T-cell (primary cell): Measurements from ENCODE around the gene ST6GAL1. TPM values are rescaled to one million over a fixed set of nuclear protein-coding genes. Genes with fewer than 3 reads are reported as not detected.
"Not testable (repeated sequence)": the region's sequence is repeated elsewhere in the genome, so short reads cannot be mapped to it uniquely, and the experiment has no call there.

Experiments
- ATAC-seq, 4 experiments: fragments of 200-7000 bp in 3 of 4; fragments of 150-1000 bp in 1 of 4; cut with Tn5 transposase; replicated peaks in 1 of 4; 1 replicate in 3 of 4; 2 replicates in 1 of 4; pipeline ENCODE4 v1.10.0; 2021; ENCODE audit warnings: moderate library complexity in 3 of 4, mild to moderate bottlenecking in 2 of 4, moderate number of reproducible peaks in 1 of 4
- CTCF ChIA-PET, 2 donors: fragments of 300-600 bp; sonication (Branson Sonifier 250); formaldehyde crosslinking; loops; one replicate each; lab custom pipeline; 2022; ENCODE audit warnings: antibody characterized with exemption in 2 of 2; lab: Charles Lee
- POLR2A ChIA-PET, 2 donors: fragments of 300-600 bp; sonication (Branson Sonifier 250); formaldehyde crosslinking; loops; one replicate each; lab custom pipeline; 2022; ENCODE audit warnings: antibody characterized with exemption in 2 of 2; lab: Charles Lee
- DNase-seq, 35 experiments: peaks; one replicate each; pipeline versions ENCODE4 v3.0.0 to v3.0.0-alpha.2; 2013 to 2023
- H3K27ac ChIP-seq: one replicate; pipeline ENCODE4 v1.5.1; 2013; ENCODE audit warnings: low read length
- H3K27me3 ChIP-seq, 2 experiments: replicated peaks in 1 of 2; 1 replicate in 1 of 2; 2 replicates in 1 of 2; pipeline versions ENCODE4 v1.6.1 to v1.7.0; 2013; ENCODE audit warnings: low read length in 1 of 2, mixed read lengths in 1 of 2; ENCODE audit not compliant: control insufficient read depth in 2 of 2, insufficient read depth in 2 of 2; ENCODE audit errors: extremely low read depth in 1 of 2
- H3K36me3 ChIP-seq, 2 donors: 1 replicate in 1 of 2; 2 replicates in 1 of 2; pipeline versions ENCODE4 v1.6.1 to v1.7.0; 2013; ENCODE audit warnings: low read length in 1 of 2; ENCODE audit not compliant: control insufficient read depth in 2 of 2, insufficient read depth in 1 of 2; ENCODE audit errors: extremely low read depth in 1 of 2
- H3K4me1 ChIP-seq, 2 experiments: 1 replicate in 1 of 2; 2 replicates in 1 of 2; pipeline versions ENCODE4 v1.6.1 to v1.7.0; 2013; ENCODE audit warnings: low read length in 2 of 2, mixed read lengths in 1 of 2; ENCODE audit not compliant: insufficient read depth in 2 of 2, control insufficient read depth in 1 of 2; ENCODE audit errors: extremely low read depth in 1 of 2
- H3K4me3 ChIP-seq, 2 donors: 1 replicate in 1 of 2; 2 replicates in 1 of 2; pipeline versions ENCODE4 v1.5.1 to v1.7.0; 2013; ENCODE audit warnings: mild to moderate bottlenecking in 2 of 2, low read length in 1 of 2, moderate library complexity in 1 of 2; ENCODE audit not compliant: control insufficient read depth in 1 of 2; ENCODE audit errors: extremely low read depth in 1 of 2
- H3K9me3 ChIP-seq: 2 replicates; pipeline ENCODE4 v1.7.0; 2013
- H3K27ac Mint-ChIP-seq, 2 donors: one replicate each; pipeline ENCODE4 v1.8.0; 2020 to 2021; ENCODE audit warnings: mild to moderate bottlenecking in 2 of 2, mixed read lengths in 2 of 2
- H3K27me3 Mint-ChIP-seq, 2 donors: one replicate each; pipeline ENCODE4 v1.8.0; 2021 to 2022; ENCODE audit warnings: mixed read lengths in 2 of 2
- H3K36me3 Mint-ChIP-seq: one replicate; pipeline ENCODE4 v1.8.0; 2021; ENCODE audit warnings: mixed read lengths
- H3K4me1 Mint-ChIP-seq, 3 donors: one replicate each; pipeline ENCODE4 v1.8.0; 2020 to 2022; ENCODE audit warnings: mixed read lengths in 3 of 3, mild to moderate bottlenecking in 1 of 3
- H3K4me3 Mint-ChIP-seq, 3 donors: one replicate each; pipeline ENCODE4 v1.8.0; 2020 to 2022; ENCODE audit warnings: mild to moderate bottlenecking in 3 of 3, mixed read lengths in 3 of 3, moderate library complexity in 3 of 3
- H3K9me3 Mint-ChIP-seq, 3 donors: one replicate each; pipeline ENCODE4 v1.8.0; 2020 to 2022; ENCODE audit warnings: mixed read lengths in 3 of 3
- WGBS: methylation state at CpG from one replicate; pipeline ENCODE4 v1.1.5; 2013; ENCODE audit warnings: missing lambda C conversion rate; ENCODE audit not compliant: insufficient coverage; 5-methylcytosine and 5-hydroxymethylcytosine counted together
- total RNA-seq, 35 experiments: library from RNA in 6 of 35; stranded (reverse) in 6 of 35; fragments of 120-200 nt in 1 of 35; gene quantifications; one replicate each; pipeline versions ENCODE4 v1.2.1 to v1.2.4 and lab custom pipeline; 2013 to 2026

ST6GAL1 gene
- total RNA-seq, 5 donors from 2014 or later (not counting 1 experiment from before 2014, with no cell fraction given): 148 to 237 (median 212) TPM

DNA sequence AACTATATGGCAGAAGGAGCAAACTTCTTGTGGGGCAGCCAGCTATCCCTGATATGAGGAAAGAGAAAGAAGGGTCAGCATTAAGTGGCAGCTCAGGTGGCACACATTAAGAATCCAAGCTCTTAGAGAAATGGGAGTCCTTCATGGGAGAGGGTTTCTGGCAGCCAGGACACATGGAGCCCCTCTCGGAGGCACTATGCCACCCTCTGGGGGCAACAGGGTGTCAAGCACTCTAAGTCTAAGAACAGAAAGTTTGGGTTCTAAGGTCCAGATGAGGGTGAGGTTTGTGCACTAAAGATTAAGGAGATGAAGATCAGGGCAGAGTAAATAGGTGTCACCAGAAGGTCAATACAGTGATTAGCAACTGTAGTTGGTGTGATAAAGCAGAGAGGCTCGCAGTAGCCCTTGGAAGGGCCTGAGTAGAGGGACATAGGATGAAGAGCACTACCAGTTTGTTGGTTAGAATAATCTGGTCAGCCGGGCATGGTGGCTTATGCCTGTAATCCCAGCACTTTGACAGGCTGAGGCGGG, 89.3 kb downstream of the ST6GAL1 start:
- H3K27me3 Mint-ChIP-seq: no peaks in the 10 kb centered on the region
- no peaks in the 10 kb centered on the region for H3K9me3 Mint-ChIP-seq
- H3K9me3 ChIP-seq: no peaks in the 10 kb centered on the region
- peaks cover 73 to 87% (median 79%) of the 10 kb centered on the region in 3 donors for H3K4me1 Mint-ChIP-seq
- DNase-seq (no peak), ATAC-seq (no peak)
- ChIA-PET CTCF (interaction anchor here in 1 of 2 donors (0.6 to 0.9 kb wide), 3 partner anchors 13 to 169 kb away, joined by 3 to 9 read pairs (median 3); no protein-coding TSS in a partner anchor), POLR2A (no interaction called here)
- peak overlapping the region; percentile 86 to 91 for H3K27ac Mint-ChIP-seq
- peaks cover 11 to 48% of the 10 kb centered on the region in 2 experiments for H3K4me1 ChIP-seq
- peaks cover 35% of the 10 kb centered on the region for H3K36me3 Mint-ChIP-seq
- H3K4me3 Mint-ChIP-seq: peak overlapping the region; percentile 0 to 54 (median 17)
- no peaks in the 10 kb centered on the region for H3K27me3 ChIP-seq
- H3K4me3 ChIP-seq: no peak overlapping the region
- peaks cover 0 to 18% of the 10 kb centered on the region in 2 donors for H3K36me3 ChIP-seq
- 93% methylated on average over 3 of the region's 4 CpGs for whole genome bisulfite sequencing
- peak overlapping the region; percentile 53 for H3K27ac ChIP-seq

GRCh38 chr3:187020376-187020775, 90.0 kb downstream of the ST6GAL1 start:
- peak in 16 of 35 experiments; percentile 13 to 60 (median 30) for DNase-seq
- H3K9me3 Mint-ChIP-seq: no peaks in the 10 kb centered on the region
- Histone ChIP-seq H3K27me3 (no peaks in the 10 kb centered on the region), H3K27ac (peak overlapping the region; percentile 53), H3K9me3 (no peaks in the 10 kb centered on the region), H3K4me1 (peaks cover 18 to 54% of the 10 kb centered on the region in 2 experiments), H3K4me3 (no peak overlapping the region), H3K36me3 (peaks cover 0 to 15% of the 10 kb centered on the region in 2 donors)
- no peaks in the 10 kb centered on the region for H3K27me3 Mint-ChIP-seq
- peak; percentile 67 to 83 (median 76) for ATAC-seq
- CTCF ChIA-PET: no interaction called here
- H3K4me3 Mint-ChIP-seq: peak overlapping the region in 1 of 3 donors; percentile 54
- POLR2A ChIA-PET: no interaction called here
- H3K4me1 Mint-ChIP-seq: peaks cover 73 to 87% (median 78%) of the 10 kb centered on the region in 3 donors
- H3K27ac Mint-ChIP-seq: peak overlapping the region; percentile 86 to 91
- peaks cover 31% of the 10 kb centered on the region for H3K36me3 Mint-ChIP-seq
- WGBS: no CpG with 5 or more reads among the region's 3 CpGs

DNA sequence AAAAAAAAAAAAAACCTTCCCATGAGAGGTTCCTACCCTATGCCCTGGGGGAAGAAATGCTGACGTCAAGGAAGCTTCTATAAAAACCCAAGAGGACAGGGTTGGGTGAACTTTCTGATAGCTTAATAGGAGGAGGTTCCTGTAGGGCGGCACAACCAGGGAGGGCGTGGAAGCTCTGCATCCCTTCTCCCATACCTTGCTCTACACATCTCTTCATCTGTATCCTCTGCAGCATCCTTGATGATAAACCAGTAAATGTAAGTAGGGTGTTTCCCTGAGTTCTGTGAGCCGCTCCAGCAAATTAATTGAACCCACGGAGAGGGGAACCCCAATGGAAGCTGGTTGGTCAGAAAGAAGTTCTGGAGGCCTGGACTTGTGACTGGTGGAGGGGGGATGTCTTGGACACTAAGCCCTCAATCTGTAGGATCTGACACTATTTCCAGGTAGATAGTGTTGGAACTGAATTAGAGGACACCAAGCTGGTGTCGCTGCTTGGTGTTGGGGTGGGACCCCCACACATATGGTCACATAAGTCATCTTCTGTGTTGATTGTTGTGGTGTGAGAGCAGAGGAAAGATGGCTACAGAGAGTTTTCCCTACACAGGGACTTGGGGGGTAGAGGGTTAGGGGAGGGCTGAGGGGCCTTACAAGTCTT, 91.5 kb downstream of the ST6GAL1 start:
- Histone ChIP-seq H3K36me3 (peaks cover 0 to 11% of the 10 kb centered on the region in 2 donors), H3K9me3 (no peaks in the 10 kb centered on the region), H3K4me1 (peaks cover 15 to 56% of the 10 kb centered on the region in 2 experiments), H3K4me3 (no peak overlapping the region), H3K27me3 (no peaks in the 10 kb centered on the region), H3K27ac (peak overlapping the region; percentile 30)
- ChIA-PET CTCF (interaction anchor here (0.7 kb wide), 2 partner anchors 16 to 391 kb away, joined by 5 to 14 read pairs; no protein-coding TSS in a partner anchor), POLR2A (interaction anchor here in 1 of 2 donors (0.6 kb wide), 1 partner anchor 74 kb away, joined by 4 read pairs; no protein-coding TSS in a partner anchor)
- Mint-ChIP-seq H3K27me3 (no peaks in the 10 kb centered on the region), H3K36me3 (peaks cover 20% of the 10 kb centered on the region), H3K9me3 (no peaks in the 10 kb centered on the region), H3K4me3 (peak overlapping the region in 2 of 3 donors; percentile 30 to 40), H3K27ac (peak overlapping the region; percentile 82 to 91), H3K4me1 (peaks cover 65 to 82% (median 76%) of the 10 kb centered on the region in 3 donors)
- WGBS: 100% methylated on average over 3 of the region's 6 CpGs
- DNase-seq (no peak), ATAC-seq (no peak)

DNA sequence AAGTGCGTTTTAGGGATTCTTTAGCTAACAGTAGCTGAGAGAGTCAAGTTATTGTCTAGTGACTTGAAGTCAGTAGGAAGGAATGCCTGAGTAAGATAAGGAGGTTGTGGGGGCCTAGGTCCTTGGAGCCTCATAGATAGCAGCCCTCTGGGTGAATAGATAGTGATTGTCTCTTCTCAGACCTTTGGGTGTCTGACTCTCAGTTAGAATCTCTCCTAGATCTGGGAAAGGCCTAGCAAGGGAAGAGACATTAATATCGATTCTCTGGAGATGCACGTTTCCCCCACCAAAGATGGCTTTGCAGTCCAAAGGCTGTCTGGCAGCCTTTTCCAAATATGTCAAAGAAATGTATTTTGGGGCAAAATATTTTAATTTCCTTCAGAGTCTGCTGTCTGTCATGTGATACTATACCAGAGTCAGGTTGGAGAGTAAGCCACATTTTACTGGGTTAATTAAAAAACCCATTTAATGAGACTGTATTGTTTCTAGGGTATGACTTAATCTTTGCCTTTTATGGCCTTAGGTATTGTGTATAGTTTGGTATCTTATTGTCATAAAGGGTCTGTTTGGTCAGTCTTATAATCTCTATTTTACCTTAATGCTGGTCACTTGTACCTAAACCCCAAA, 92.2 kb downstream of the ST6GAL1 start:
- ATAC-seq (no peak), DNase-seq (no peak)
- WGBS: 80% methylated on average over 1 of the region's 3 CpGs
- H3K27ac Mint-ChIP-seq: peak overlapping the region; percentile 82 to 91
- H3K9me3 Mint-ChIP-seq: no peaks in the 10 kb centered on the region
- Histone ChIP-seq H3K4me3 (no peak overlapping the region), H3K27ac (peak overlapping the region; percentile 33), H3K4me1 (peaks cover 15 to 56% of the 10 kb centered on the region in 2 experiments), H3K9me3 (no peaks in the 10 kb centered on the region), H3K27me3 (no peaks in the 10 kb centered on the region), H3K36me3 (peaks cover 0 to 6% of the 10 kb centered on the region in 2 donors)
- H3K4me3 Mint-ChIP-seq: peak overlapping the region in 1 of 3 donors; percentile 40
- ChIA-PET CTCF (no interaction called here), POLR2A (no interaction called here)
- peaks cover 18% of the 10 kb centered on the region for H3K36me3 Mint-ChIP-seq
- no peaks in the 10 kb centered on the region for H3K27me3 Mint-ChIP-seq
- H3K4me1 Mint-ChIP-seq: peaks cover 70 to 83% (median 79%) of the 10 kb centered on the region in 3 donors

GRCh38 chr3:187023340-187023739, 93.0 kb downstream of the ST6GAL1 start:
- DNase-seq, ATAC-seq, CTCF ChIA-PET, H3K27me3 Mint-ChIP-seq, H3K36me3 ChIP-seq, H3K27me3 ChIP-seq, H3K9me3 ChIP-seq, H3K4me3 ChIP-seq, H3K9me3 Mint-ChIP-seq: not testable (repeated sequence)
- Mint-ChIP-seq H3K27ac (peak overlapping the region; percentile 82 to 91), H3K4me3 (peak overlapping the region in 1 of 3 donors; percentile 32), H3K36me3 (peaks cover 15% of the 10 kb centered on the region), H3K4me1 (peaks cover 73 to 83% (median 80%) of the 10 kb centered on the region in 3 donors)
- no CpG with 5 or more reads among the region's 2 CpGs for WGBS
- Histone ChIP-seq H3K27ac (peak overlapping the region; percentile 33), H3K4me1 (peaks cover 21 to 60% of the 10 kb centered on the region in 2 experiments)
- POLR2A ChIA-PET: interaction anchor here in 1 of 2 donors (0.6 kb wide), 1 partner anchor 21 kb away, joined by 3 read pairs; no protein-coding TSS in a partner anchor
